HepG2 (cell line): Measurements from ENCODE around the gene ITPRIPL1. TPM values are rescaled to one million over a fixed set of nuclear protein-coding genes. Genes with fewer than 3 reads are reported as not detected.

Source experiments
- DNMT3B ChIP-seq: conservative IDR thresholded peaks from 2 replicates; pipeline ENCODE4 v1.6.1; 2016; ENCODE audit warnings: missing biosample characterization, control low read depth
- EZH2 ChIP-seq: conservative IDR thresholded peaks from 2 replicates; pipeline ENCODE4 v1.6.1; 2012; ENCODE audit warnings: mild to moderate bottlenecking, low read depth, low read length, moderate library complexity
- HOXA3 ChIP-seq: sonication (generic); formaldehyde crosslinking; IDR thresholded peaks from 2 replicates; pipeline ENCODE4 v1.5.0; 2020; ENCODE audit warnings: missing genetic modification reagents
- MLLT10 ChIP-seq: sonication (generic); formaldehyde crosslinking; IDR thresholded peaks from 2 replicates; pipeline ENCODE4 v1.4.0; 2020; ENCODE audit warnings: missing genetic modification reagents
- MZF1 ChIP-seq: sonication (generic); formaldehyde crosslinking; IDR thresholded peaks from 2 replicates; pipeline ENCODE4 v1.8.1; 2023; ENCODE audit warnings: mild to moderate bottlenecking, missing genetic modification reagents, borderline replicate concordance
- NAIF1 ChIP-seq: sonication (generic); formaldehyde crosslinking; IDR thresholded peaks from 2 replicates; pipeline ENCODE4 v1.5.0; 2020; ENCODE audit warnings: mild to moderate bottlenecking, missing genetic modification reagents, borderline replicate concordance
- SPEN ChIP-seq: sonication (generic); formaldehyde crosslinking; IDR thresholded peaks from 2 replicates; pipeline ENCODE4 v1.5.1; 2020; ENCODE audit warnings: low read depth, mild to moderate bottlenecking, missing genetic modification reagents
- ZKSCAN8 ChIP-seq: IDR thresholded peaks from 2 replicates; pipeline ENCODE4 v1.6.1; 2016; ENCODE audit warnings: borderline replicate concordance, missing genetic modification reagents, missing compliant biosample characterization
- ZNF615 ChIP-seq: sonication (generic); formaldehyde crosslinking; IDR thresholded peaks from 2 replicates; pipeline ENCODE4 v1.5.0; 2020; ENCODE audit warnings: mild to moderate bottlenecking, missing genetic modification reagents, borderline replicate concordance
- ZNF777 ChIP-seq: sonication (generic); formaldehyde crosslinking; IDR thresholded peaks from 2 replicates; pipeline ENCODE4 v1.4.0; 2020; ENCODE audit warnings: missing genetic modification reagents
- ZNF781 ChIP-seq: sonication (generic); formaldehyde crosslinking; IDR thresholded peaks from 2 replicates; pipeline ENCODE4 v1.5.1; 2020; ENCODE audit warnings: borderline replicate concordance, mild to moderate bottlenecking, missing genetic modification reagents; ENCODE audit errors: not compliant biosample characterization
- ZNF816 ChIP-seq: sonication (generic); formaldehyde crosslinking; IDR thresholded peaks from 2 replicates; pipeline ENCODE4 v1.8.0; 2022; ENCODE audit warnings: missing genetic modification reagents, mild to moderate bottlenecking, borderline replicate concordance
- polyA plus RNA-seq, 8 experiments: library from polyadenylated mRNA; depleted of rRNA in 3 of 8; stranded (reverse) in 7 of 8; unstranded in 1 of 8; fragments of >200 nt; fragmentation: Illumina TruSeq in 4 of 8; extraction: Trizol in 4 of 8; gene quantifications; 2 replicates each; pipeline versions ENCODE4 v1.2.1 to v1.2.3, GENCODE V29; 2011 to 2016; ENCODE audit warnings: low read depth in 4 of 8, missing spikeins in 1 of 8, mixed read lengths in 1 of 8; ENCODE audit not compliant: insufficient read depth in 1 of 8
- total RNA-seq, 5 experiments: library from RNA; depleted of rRNA; stranded (reverse); fragments of >200 nt; fragmentation: Illumina TruSeq; extraction: Trizol; gene quantifications; 2 replicates each; pipeline ENCODE4 v1.2.3, GENCODE V29; 2016; ENCODE audit warnings: low read depth in 1 of 5
- TF ChIP-seq, protein P1 (sequence below): sonication (generic); formaldehyde crosslinking; IDR thresholded peaks from 2 replicates; pipeline ENCODE4 v1.4.0; 2020; ENCODE audit warnings: missing genetic modification reagents, borderline replicate concordance
- TF ChIP-seq, protein P2 (sequence below): sonication (generic); formaldehyde crosslinking; IDR thresholded peaks from 2 replicates; pipeline ENCODE4 v1.5.0; 2020; ENCODE audit warnings: missing genetic modification reagents, mild to moderate bottlenecking, borderline replicate concordance
- TF ChIP-seq, protein P3 (sequence below): sonication (generic); formaldehyde crosslinking; IDR thresholded peaks from 2 replicates; pipeline ENCODE4 v1.4.0; 2020; ENCODE audit warnings: missing genetic modification reagents
- TF ChIP-seq, protein P4 (sequence below): sonication (generic); formaldehyde crosslinking; IDR thresholded peaks from 2 replicates; pipeline ENCODE4 v1.4.0; 2020; ENCODE audit warnings: mild to moderate bottlenecking, missing genetic modification reagents
- TF ChIP-seq, protein P5 (sequence below): sonication (generic); formaldehyde crosslinking; IDR thresholded peaks from 2 replicates; pipeline ENCODE4 v1.4.0; 2020; ENCODE audit warnings: missing genetic modification reagents, mild to moderate bottlenecking, borderline replicate concordance

Gene ITPRIPL1
- total and polyA plus RNA-seq, 2 of the 13 experiments (the other 11 are each of a cell fraction or from before 2014, with no cell fraction given) = 4.3 to 11.7 TPM

DNA sequence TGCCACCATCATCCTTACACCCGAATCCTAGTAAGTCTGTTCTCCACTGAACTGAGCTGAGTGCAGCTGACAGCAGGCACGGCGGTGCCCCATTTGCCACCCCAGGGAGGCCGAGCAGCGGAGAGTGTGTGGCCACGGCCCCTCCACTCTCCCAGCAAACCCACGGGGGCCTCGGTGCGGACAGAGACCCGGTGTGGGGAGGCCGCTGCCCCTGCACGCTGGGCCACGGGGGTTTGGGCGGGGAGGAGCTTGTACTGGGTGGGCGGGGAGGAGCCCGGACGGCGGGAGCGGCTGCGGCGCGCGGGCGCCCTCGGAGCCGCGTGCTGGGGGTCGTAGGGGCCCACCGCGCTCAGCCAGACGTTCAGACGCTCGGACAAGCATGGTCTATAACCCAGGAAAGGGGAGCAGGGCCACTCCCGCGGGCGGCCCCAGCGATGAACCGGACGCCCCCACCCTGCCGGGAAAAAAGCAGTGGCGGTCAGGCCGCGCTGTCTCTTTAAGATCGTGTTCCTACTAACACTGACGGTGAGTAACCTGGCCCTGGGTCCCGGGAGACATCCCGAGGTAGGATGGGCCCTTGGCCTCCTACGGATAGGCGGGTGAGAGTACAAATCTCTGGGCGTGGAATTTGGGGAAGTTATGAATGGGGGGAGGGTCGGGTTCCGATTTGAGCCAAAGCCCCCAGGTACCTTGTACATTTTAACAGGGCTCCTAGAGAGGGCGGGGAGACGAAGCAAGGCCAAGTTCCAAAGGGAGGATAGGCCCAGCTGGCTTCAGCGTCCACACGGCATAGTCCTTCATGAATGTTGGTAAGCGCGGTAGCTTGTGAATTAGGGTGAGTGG is at the start of gene ITPRIPL1 (continued):
- TF ChIP-seq ZNF816 (CRISPR knock-in tag) = peak; percentile 58; the same call in 1 of the 2 replicates
- no peak for TF ChIP-seq DNMT3B (CRISPR knock-in tag)
- TF ChIP-seq, protein P1, sequence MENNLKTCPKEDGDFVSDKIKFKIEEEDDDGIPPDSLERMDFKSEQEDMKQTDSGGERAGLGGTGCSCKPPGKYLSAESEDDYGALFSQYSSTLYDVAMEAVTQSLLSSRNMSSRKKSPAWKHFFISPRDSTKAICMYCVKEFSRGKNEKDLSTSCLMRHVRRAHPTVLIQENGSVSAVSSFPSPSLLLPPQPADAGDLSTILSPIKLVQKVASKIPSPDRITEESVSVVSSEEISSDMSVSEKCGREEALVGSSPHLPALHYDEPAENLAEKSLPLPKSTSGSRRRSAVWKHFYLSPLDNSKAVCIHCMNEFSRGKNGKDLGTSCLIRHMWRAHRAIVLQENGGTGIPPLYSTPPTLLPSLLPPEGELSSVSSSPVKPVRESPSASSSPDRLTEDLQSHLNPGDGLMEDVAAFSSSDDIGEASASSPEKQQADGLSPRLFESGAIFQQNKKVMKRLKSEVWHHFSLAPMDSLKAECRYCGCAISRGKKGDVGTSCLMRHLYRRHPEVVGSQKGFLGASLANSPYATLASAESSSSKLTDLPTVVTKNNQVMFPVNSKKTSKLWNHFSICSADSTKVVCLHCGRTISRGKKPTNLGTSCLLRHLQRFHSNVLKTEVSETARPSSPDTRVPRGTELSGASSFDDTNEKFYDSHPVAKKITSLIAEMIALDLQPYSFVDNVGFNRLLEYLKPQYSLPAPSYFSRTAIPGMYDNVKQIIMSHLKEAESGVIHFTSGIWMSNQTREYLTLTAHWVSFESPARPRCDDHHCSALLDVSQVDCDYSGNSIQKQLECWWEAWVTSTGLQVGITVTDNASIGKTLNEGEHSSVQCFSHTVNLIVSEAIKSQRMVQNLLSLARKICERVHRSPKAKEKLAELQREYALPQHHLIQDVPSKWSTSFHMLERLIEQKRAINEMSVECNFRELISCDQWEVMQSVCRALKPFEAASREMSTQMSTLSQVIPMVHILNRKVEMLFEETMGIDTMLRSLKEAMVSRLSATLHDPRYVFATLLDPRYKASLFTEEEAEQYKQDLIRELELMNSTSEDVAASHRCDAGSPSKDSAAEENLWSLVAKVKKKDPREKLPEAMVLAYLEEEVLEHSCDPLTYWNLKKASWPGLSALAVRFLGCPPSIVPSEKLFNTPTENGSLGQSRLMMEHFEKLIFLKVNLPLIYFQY = peak; percentile 35; the same call in 1 of the 2 replicates
- TF ChIP-seq SPEN = peak; percentile 62; the same call in 1 of the 2 replicates
- no peak for TF ChIP-seq ZKSCAN8
- TF ChIP-seq ZNF777 (CRISPR knock-in tag) = peak; percentile 98
- no peak; the same call in 1 of the 2 replicates for TF ChIP-seq NAIF1 (CRISPR knock-in tag)
- TF ChIP-seq, protein P2, sequence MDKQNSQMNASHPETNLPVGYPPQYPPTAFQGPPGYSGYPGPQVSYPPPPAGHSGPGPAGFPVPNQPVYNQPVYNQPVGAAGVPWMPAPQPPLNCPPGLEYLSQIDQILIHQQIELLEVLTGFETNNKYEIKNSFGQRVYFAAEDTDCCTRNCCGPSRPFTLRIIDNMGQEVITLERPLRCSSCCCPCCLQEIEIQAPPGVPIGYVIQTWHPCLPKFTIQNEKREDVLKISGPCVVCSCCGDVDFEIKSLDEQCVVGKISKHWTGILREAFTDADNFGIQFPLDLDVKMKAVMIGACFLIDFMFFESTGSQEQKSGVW = no peak
- TF ChIP-seq, protein P3, sequence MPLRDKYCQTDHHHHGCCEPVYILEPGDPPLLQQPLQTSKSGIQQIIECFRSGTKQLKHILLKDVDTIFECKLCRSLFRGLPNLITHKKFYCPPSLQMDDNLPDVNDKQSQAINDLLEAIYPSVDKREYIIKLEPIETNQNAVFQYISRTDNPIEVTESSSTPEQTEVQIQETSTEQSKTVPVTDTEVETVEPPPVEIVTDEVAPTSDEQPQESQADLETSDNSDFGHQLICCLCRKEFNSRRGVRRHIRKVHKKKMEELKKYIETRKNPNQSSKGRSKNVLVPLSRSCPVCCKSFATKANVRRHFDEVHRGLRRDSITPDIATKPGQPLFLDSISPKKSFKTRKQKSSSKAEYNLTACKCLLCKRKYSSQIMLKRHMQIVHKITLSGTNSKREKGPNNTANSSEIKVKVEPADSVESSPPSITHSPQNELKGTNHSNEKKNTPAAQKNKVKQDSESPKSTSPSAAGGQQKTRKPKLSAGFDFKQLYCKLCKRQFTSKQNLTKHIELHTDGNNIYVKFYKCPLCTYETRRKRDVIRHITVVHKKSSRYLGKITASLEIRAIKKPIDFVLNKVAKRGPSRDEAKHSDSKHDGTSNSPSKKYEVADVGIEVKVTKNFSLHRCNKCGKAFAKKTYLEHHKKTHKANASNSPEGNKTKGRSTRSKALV (CRISPR knock-in tag) = peak; percentile 68; the same call in 1 of the 2 replicates
- no peak for TF ChIP-seq MLLT10 (CRISPR knock-in tag)
- TF ChIP-seq, protein P4, sequence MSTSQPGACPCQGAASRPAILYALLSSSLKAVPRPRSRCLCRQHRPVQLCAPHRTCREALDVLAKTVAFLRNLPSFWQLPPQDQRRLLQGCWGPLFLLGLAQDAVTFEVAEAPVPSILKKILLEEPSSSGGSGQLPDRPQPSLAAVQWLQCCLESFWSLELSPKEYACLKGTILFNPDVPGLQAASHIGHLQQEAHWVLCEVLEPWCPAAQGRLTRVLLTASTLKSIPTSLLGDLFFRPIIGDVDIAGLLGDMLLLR = no peak
- TF ChIP-seq MZF1 = no peak
- TF ChIP-seq HOXA3 (CRISPR knock-in tag) = peak; percentile 30; the same call in 1 of the 2 replicates
- TF ChIP-seq EZH2 = no peak
- TF ChIP-seq ZNF615 (CRISPR knock-in tag) = no peak
- no peak for TF ChIP-seq ZNF781
- TF ChIP-seq, protein P5, sequence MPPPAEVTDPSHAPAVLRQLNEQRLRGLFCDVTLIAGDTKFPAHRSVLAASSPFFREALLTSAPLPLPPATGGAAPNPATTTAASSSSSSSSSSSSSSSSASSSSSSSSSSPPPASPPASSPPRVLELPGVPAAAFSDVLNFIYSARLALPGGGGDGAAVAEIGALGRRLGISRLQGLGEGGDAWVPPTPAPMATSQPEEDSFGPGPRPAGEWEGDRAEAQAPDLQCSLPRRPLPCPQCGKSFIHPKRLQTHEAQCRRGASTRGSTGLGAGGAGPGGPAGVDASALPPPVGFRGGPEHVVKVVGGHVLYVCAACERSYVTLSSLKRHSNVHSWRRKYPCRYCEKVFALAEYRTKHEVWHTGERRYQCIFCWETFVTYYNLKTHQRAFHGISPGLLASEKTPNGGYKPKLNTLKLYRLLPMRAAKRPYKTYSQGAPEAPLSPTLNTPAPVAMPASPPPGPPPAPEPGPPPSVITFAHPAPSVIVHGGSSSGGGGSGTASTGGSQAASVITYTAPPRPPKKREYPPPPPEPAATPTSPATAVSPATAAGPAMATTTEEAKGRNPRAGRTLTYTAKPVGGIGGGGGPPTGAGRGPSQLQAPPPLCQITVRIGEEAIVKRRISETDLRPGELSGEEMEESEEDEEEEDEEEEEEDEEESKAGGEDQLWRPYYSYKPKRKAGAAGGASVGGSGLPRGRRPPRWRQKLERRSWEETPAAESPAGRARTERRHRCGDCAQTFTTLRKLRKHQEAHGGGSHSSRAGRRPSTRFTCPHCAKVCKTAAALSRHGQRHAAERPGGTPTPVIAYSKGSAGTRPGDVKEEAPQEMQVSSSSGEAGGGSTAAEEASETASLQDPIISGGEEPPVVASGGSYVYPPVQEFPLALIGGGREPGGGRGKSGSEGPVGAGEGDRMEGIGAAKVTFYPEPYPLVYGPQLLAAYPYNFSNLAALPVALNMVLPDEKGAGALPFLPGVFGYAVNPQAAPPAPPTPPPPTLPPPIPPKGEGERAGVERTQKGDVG (CRISPR knock-in tag) = no peak
